ENCODE data around the gene TARBP1. TPM values are rescaled to one million over a fixed set of nuclear protein-coding genes. Genes with fewer than 3 reads are reported as not detected.
A peak's percentile ranks its signal among the peaks of the same experiment; 100 is the strongest.
"Not testable (repeated sequence)": the region's sequence is repeated elsewhere in the genome, so short reads cannot be mapped to it uniquely, and the experiment has no call there.

The TARBP1 gene
- total RNA-seq, 1 donor from 2014 or later: 15.0 TPM

GRCh38 chr1:234369784-234370183 is 109.2 kb downstream of the TARBP1 start:
- TF ChIP-seq, protein P1, sequence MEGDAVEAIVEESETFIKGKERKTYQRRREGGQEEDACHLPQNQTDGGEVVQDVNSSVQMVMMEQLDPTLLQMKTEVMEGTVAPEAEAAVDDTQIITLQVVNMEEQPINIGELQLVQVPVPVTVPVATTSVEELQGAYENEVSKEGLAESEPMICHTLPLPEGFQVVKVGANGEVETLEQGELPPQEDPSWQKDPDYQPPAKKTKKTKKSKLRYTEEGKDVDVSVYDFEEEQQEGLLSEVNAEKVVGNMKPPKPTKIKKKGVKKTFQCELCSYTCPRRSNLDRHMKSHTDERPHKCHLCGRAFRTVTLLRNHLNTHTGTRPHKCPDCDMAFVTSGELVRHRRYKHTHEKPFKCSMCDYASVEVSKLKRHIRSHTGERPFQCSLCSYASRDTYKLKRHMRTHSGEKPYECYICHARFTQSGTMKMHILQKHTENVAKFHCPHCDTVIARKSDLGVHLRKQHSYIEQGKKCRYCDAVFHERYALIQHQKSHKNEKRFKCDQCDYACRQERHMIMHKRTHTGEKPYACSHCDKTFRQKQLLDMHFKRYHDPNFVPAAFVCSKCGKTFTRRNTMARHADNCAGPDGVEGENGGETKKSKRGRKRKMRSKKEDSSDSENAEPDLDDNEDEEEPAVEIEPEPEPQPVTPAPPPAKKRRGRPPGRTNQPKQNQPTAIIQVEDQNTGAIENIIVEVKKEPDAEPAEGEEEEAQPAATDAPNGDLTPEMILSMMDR (IDR thresholded peaks at IDR 0.05; ENCODE audit: insufficient read depth, low read length, severe bottlenecking): no peak
- no peak for FAIRE-seq
- DNase-seq (ENCODE audit: low read depth): peak; percentile 97
- H3K4me3 ChIP-seq (ENCODE audit: low read depth, low read length): no peak overlapping the region
- H3K27me3 ChIP-seq (ENCODE audit: control insufficient read depth, insufficient read depth, low read length): no peaks in the 10 kb centered on the region
- H3K36me3 ChIP-seq (ENCODE audit: control insufficient read depth, insufficient read depth, low read length): peaks cover 2% of the 10 kb centered on the region

DNA sequence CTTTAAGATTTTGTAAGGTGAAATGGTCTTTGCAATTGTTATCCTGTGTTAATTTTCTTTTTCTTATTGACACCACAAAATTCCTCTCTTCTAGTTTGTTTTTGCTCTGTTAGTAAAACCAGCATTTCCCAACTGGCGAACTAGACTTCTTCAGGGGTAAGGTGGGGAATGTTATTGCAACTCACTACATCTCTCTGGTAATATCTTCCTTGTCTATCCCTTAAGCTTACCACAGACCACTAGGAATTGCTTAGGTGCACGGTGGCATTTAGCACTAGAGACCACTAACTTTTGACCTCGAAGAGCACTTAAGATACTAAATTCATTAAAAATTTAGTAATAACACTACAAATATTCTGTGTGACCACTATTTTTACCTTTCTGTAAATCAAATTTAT is 109.9 kb downstream of the TARBP1 start:
- no peak overlapping the region for H3K4me3 ChIP-seq (ENCODE audit: low read depth, low read length)
- no peaks in the 10 kb centered on the region for H3K27me3 ChIP-seq (ENCODE audit: control insufficient read depth, insufficient read depth, low read length)
- FAIRE-seq (no peak), DNase-seq (ENCODE audit: low read depth) (no peak)
- no peaks in the 10 kb centered on the region for H3K36me3 ChIP-seq (ENCODE audit: control insufficient read depth, insufficient read depth, low read length)
- TF ChIP-seq, protein P1 (IDR thresholded peaks at IDR 0.05; ENCODE audit: insufficient read depth, low read length, severe bottlenecking): no peak

DNA sequence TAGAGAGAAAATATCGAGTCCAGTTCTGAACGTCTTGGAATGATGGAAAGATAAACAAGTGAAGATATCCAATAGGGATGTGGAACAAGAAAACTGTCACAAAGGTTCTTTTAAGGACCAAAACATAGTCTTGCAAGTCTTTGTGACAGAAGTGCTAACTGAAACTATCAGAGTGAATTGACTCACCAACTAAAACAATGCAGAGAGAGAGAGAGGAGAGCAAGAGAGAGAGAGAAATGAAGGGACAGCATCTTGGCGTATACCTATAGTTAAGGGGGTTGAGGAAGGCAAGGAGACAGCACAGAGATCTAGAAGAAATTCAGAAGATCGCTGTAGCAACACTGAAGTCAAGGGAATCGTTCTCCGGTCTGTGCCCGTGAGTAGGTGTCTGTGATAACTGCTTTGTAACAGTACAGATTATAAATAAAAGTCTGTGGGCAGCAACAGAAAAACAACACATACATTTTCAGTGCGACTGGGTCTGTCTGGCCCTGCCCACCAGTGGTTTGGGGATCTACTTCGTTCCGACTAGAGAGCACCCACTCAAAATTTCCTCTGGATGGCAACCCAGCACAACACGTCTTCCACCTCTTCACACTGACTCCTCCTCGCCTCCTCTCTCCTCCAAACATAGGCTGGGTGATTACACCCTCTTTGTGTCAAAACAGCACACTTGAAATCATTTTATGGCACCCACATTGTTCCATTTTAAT is 110.5 kb downstream of the TARBP1 start:
- no peak for DNase-seq (ENCODE audit: low read depth)
- Histone ChIP-seq H3K27me3 (ENCODE audit: control insufficient read depth, insufficient read depth, low read length) (no peaks in the 10 kb centered on the region), H3K4me3 (ENCODE audit: low read depth, low read length) (no peak overlapping the region), H3K36me3 (ENCODE audit: control insufficient read depth, insufficient read depth, low read length) (no peaks in the 10 kb centered on the region)
- TF ChIP-seq, protein P1 (IDR thresholded peaks at IDR 0.05; ENCODE audit: insufficient read depth, low read length, severe bottlenecking): no peak
- no peak for FAIRE-seq

DNA sequence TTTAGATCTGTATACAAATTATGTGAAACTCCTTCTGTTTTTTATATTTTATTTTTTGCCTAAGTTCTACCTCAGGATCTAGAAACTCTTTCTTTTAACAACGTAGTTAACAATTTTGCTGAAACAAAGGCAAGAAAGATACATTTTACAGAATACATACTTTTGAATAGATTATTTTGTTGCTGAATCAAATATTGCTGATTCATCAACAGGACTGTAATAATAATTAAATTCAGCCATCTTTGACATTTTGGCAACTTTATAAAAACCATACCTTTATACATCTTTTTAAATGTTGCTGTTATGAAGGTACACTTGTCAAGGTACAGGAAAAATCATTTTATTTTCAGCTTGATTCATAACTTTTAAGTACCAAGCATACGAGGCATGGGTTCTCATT is 116.4 kb downstream of the TARBP1 start:
- TF ChIP-seq, protein P1 (IDR thresholded peaks at IDR 0.05; ENCODE audit: insufficient read depth, low read length, severe bottlenecking): no peak
- no peaks in the 10 kb centered on the region for H3K27me3 ChIP-seq (ENCODE audit: control insufficient read depth, insufficient read depth, low read length)
- H3K36me3 ChIP-seq (ENCODE audit: control insufficient read depth, insufficient read depth, low read length): no peaks in the 10 kb centered on the region
- DNase-seq (ENCODE audit: low read depth) (no peak), FAIRE-seq (no peak)
- H3K4me3 ChIP-seq (ENCODE audit: low read depth, low read length): no peak overlapping the region

DNA sequence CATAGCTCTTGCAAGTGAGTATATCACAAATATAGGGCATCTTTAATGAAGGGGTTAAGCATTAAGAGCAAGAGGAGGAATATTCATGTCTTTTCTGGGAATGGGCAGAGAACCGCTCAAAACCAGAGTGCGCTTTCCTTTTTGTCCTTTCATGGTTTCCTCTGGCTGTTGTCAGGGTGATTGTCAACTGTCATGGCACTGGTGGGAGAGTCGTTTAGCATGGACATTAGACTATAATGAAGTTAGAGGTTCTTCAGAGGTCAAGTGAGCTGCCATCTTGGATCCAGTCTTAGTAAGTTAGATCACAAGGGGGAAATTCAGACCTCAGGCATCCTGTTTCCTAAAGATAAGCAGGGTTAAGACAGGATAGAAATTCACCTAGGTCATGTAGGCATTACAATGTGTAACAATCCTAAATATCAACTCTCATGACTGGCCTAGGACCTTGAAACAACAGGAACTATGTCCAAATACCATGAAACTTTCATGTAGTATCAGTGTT is 117.8 kb downstream of the TARBP1 start:
- Histone ChIP-seq H3K4me3 (ENCODE audit: low read depth, low read length) (no peak overlapping the region), H3K27me3 (ENCODE audit: control insufficient read depth, insufficient read depth, low read length) (no peaks in the 10 kb centered on the region), H3K36me3 (ENCODE audit: control insufficient read depth, insufficient read depth, low read length) (no peaks in the 10 kb centered on the region)
- FAIRE-seq (no peak), DNase-seq (ENCODE audit: low read depth) (no peak)
- TF ChIP-seq, protein P1 (IDR thresholded peaks at IDR 0.05; ENCODE audit: insufficient read depth, low read length, severe bottlenecking): no peak

DNA sequence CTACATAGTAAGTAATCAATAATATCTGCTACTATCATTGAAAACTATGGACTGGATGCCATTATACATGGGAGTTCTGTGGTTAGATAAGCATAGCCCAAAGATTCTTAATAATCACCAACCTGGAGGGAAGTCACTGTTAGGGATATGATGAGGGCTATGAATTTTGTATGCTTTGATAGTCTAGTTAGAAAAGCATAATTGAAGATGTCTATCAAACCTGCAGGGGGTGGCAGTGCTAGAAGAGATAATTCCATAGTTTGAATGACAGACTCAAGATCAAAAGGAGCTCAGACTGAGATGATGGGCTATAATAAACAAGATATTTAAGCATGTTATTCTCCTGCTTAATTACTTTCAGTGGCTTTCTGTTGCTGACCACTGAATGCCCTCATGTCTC is 121.1 kb downstream of the TARBP1 start:
- no peak for DNase-seq (ENCODE audit: low read depth)
- Histone ChIP-seq H3K27me3 (ENCODE audit: control insufficient read depth, insufficient read depth, low read length) (no peaks in the 10 kb centered on the region), H3K4me3 (ENCODE audit: low read depth, low read length) (no peak overlapping the region), H3K36me3 (ENCODE audit: control insufficient read depth, insufficient read depth, low read length) (no peaks in the 10 kb centered on the region)
- FAIRE-seq: no peak
- TF ChIP-seq, protein P1 (IDR thresholded peaks at IDR 0.05; ENCODE audit: insufficient read depth, low read length, severe bottlenecking): no peak

DNA sequence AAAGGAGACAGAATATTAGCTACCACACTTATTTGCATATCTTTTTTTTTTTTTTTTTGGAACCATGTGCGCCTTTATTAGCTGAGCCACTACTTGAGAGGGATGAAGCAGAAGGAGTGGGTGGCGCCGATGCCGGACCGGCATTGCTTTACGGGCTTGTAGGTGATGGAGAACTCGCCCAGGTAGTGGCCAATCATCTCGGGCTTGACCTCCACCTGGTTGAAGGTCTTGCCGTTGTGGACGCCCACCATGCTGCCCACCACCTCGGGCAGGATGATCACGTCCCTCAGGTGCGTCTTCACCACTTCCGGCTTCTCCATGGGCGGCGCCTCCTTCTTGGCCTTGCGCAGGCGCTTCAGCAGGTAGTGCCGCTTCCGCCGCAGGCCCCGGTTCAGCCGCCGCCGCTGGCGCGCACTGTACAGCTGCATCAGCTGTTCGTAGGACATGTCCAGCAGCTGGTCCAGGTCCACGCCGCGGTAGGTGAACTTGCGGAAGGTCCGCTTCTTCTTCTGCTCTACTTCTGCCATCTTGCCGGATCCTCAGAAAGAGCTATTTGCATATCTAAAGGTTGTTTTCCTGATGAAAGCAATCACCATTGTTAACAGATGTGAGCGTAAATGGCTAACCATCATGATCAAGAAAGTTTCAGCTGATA is 122.2 kb downstream of the TARBP1 start:
- peak; percentile 43 for DNase-seq (ENCODE audit: low read depth)
- H3K27me3 ChIP-seq (ENCODE audit: control insufficient read depth, insufficient read depth, low read length); H3K36me3 ChIP-seq (ENCODE audit: control insufficient read depth, insufficient read depth, low read length); FAIRE-seq: not testable (repeated sequence)
- peak overlapping the region; percentile 40 for H3K4me3 ChIP-seq (ENCODE audit: low read depth, low read length)

Data from bronchial epithelial cell (primary cell).